ENCODE data around the gene PRKACB.

Gene PRKACB

DNA sequence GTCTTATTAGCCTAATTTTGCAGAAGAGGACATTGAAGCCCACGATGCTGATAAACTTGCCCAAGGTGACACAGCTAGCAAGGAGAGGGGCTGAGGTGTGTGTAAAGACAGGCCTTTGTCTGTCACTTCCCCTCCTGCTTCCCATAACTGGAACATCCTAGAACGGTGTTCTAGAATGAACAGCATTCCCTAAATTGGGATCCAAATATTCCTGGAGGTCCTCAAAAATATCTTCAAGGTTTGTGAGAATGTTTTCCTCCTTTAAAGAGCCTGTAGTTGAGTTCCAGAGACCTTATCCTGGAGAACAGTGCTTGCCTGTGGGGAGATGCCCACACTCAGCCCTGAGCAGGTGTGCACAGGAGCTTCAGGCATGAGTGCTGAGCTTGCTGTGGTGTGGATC lies 115.9 kb downstream of the PRKACB start:
- TF ChIP-seq TAF1 (IDR thresholded peaks at IDR 0.05; ENCODE audit: low read depth) (no peak), CEBPB (IDR thresholded peaks at IDR 0.05) (no peak), EP300 (IDR thresholded peaks at IDR 0.05; ENCODE audit: borderline replicate concordance) (no peak), NFIC (IDR thresholded peaks at IDR 0.05) (no peak), TEAD4 (IDR thresholded peaks at IDR 0.05) (no peak)
- TF ChIP-seq, protein P1, sequence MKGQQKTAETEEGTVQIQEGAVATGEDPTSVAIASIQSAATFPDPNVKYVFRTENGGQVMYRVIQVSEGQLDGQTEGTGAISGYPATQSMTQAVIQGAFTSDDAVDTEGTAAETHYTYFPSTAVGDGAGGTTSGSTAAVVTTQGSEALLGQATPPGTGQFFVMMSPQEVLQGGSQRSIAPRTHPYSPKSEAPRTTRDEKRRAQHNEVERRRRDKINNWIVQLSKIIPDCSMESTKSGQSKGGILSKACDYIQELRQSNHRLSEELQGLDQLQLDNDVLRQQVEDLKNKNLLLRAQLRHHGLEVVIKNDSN (IDR thresholded peaks at IDR 0.05) = no peak

DNA sequence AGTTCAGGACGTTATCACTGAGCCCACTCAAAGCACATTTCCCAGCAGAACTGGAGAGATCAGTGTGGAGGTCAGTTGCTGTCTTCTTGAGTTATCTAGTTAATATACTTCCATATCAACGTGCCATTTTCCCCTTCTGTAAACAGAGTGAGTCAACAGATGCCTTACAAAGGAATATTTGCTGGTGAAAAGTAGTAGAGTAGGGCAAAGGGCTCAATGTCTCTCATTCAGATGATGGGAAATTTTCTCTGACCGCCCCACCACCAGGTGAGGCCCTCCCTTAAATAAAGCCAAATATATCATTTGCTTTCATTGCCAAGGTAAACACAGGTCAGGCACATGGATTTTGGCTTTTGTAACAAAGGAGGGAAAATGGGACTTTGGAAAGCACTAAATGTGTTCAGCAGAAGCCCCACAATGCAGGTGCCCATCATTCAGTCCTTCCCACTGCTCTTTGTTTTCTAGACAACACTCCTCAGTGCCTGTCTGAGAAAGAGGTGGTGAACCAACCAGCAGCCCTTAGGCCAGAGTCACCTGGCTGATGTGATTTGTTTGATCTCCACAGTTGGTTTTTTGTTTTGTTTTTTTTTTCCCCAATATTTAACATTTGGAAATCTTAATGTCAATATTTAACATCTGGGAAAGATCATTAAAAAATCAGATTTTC lies 116.9 kb downstream of the PRKACB start:
- TF ChIP-seq TAF1 (IDR thresholded peaks at IDR 0.05; ENCODE audit: low read depth) (no peak), CREB1 (IDR thresholded peaks at IDR 0.05; ENCODE audit: low read depth) (no peak), FOXM1 (IDR thresholded peaks at IDR 0.05; ENCODE audit: borderline replicate concordance, low read depth) (no peak), NFIC (IDR thresholded peaks at IDR 0.05) (no peak), TCF12 (IDR thresholded peaks at IDR 0.05; ENCODE audit: low read depth) (no peak)
- TF ChIP-seq, protein P2, sequence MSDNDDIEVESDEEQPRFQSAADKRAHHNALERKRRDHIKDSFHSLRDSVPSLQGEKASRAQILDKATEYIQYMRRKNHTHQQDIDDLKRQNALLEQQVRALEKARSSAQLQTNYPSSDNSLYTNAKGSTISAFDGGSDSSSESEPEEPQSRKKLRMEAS (IDR thresholded peaks at IDR 0.05) = no peak
- TF ChIP-seq, protein P1 (IDR thresholded peaks at IDR 0.05) = no peak

DNA sequence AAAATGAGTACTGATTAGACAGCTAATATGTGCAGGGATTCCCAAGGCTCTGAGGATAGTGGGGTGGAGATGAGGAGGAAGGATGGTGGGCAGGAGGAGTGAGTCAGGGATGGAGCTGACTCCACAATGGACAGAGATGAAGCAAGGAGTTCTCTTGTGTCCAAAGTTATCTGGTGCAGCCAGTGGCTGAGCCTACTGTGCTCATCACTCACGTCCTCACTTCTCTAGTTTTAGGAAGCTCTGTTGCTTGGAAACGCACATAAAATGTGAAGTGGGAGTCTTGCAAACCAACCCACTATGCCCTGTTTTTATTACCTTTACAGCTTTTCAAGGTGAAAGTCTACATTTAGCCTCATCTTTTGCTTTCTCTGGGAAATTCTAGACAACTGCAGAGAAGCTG lies 120.9 kb downstream of the PRKACB start:
- TF ChIP-seq ZBTB7A (IDR thresholded peaks at IDR 0.05; ENCODE audit: low read depth) (no peak), FOXM1 (IDR thresholded peaks at IDR 0.05; ENCODE audit: borderline replicate concordance, low read depth) (no peak), CREB1 (IDR thresholded peaks at IDR 0.05; ENCODE audit: low read depth) (no peak)
- TF ChIP-seq, protein P3, sequence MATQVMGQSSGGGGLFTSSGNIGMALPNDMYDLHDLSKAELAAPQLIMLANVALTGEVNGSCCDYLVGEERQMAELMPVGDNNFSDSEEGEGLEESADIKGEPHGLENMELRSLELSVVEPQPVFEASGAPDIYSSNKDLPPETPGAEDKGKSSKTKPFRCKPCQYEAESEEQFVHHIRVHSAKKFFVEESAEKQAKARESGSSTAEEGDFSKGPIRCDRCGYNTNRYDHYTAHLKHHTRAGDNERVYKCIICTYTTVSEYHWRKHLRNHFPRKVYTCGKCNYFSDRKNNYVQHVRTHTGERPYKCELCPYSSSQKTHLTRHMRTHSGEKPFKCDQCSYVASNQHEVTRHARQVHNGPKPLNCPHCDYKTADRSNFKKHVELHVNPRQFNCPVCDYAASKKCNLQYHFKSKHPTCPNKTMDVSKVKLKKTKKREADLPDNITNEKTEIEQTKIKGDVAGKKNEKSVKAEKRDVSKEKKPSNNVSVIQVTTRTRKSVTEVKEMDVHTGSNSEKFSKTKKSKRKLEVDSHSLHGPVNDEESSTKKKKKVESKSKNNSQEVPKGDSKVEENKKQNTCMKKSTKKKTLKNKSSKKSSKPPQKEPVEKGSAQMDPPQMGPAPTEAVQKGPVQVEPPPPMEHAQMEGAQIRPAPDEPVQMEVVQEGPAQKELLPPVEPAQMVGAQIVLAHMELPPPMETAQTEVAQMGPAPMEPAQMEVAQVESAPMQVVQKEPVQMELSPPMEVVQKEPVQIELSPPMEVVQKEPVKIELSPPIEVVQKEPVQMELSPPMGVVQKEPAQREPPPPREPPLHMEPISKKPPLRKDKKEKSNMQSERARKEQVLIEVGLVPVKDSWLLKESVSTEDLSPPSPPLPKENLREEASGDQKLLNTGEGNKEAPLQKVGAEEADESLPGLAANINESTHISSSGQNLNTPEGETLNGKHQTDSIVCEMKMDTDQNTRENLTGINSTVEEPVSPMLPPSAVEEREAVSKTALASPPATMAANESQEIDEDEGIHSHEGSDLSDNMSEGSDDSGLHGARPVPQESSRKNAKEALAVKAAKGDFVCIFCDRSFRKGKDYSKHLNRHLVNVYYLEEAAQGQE (IDR thresholded peaks at IDR 0.05; ENCODE audit: low read depth) = no peak

DNA sequence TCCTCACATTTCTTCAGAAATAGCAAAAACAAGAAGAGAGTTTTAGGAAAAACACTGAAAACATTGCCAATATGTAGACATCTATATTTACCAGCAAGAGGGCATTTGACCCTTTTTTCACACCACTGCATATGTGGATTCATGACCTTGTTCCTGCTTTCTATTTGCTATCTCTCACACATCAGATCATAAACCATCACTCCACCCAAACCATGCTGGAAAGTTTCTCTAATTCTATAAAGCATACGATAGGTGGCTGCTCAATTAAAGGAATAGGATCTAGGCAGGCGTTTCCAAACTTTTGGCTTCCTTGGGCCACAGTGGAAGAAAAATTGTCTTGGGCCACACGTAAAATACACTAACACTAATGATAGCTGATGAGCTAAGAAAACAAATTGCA lies 121.8 kb downstream of the PRKACB start:
- TF ChIP-seq TAF1 (IDR thresholded peaks at IDR 0.05; ENCODE audit: low read depth) = no peak
- no peak for TF ChIP-seq CEBPB (IDR thresholded peaks at IDR 0.05)
- TF ChIP-seq, protein P2 (IDR thresholded peaks at IDR 0.05) = no peak
- TF ChIP-seq TEAD4 (IDR thresholded peaks at IDR 0.05) = no peak
- no peak for TF ChIP-seq ZBTB7A (IDR thresholded peaks at IDR 0.05; ENCODE audit: low read depth)

DNA sequence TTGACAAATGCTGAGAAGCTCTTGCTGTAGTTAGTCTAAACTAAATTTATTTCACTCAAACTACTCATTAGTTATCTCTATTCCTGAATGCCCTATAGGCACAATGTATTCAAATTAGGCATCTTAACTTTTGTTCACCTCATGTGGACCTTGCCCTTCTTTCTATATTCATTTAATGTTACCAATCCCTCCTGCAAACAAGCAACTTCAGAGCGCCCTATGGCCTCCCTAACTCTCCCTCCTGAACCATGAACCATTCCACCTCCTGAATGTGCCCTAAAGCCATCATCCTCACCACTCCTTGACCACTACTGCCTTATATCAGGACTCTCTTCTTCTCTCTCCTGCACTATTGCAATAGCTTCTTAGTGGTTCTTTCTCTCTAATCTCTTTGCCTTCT lies 122.7 kb downstream of the PRKACB start:
- TF ChIP-seq, protein P1 (IDR thresholded peaks at IDR 0.05) = no peak
- TF ChIP-seq EGR1 (IDR thresholded peaks at IDR 0.05) (no peak), CREB1 (IDR thresholded peaks at IDR 0.05; ENCODE audit: low read depth) (no peak), YY1 (IDR thresholded peaks at IDR 0.05; ENCODE audit: low read depth) (no peak), EP300 (IDR thresholded peaks at IDR 0.05; ENCODE audit: borderline replicate concordance) (no peak), NFIC (IDR thresholded peaks at IDR 0.05) (no peak)

DNA sequence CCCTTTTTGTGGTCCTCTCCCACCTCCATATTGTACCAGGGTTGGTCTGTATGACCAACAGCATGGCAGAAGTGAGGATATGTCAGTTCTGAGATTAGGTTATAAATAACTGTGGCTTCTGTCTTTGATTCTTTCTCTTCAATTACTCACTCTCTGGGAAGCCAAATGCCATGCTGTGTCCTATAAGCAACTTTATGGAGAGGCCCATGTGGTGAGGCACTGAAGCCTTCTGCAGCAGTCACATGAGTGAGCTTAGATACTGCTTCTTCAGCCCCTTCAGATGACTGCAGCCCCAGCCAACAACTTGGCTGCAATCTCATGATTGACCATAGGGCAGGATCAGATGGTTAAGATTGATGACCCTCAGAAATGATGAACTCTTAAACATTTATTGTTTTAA lies 123.4 kb downstream of the PRKACB start:
- TF ChIP-seq TCF12 (IDR thresholded peaks at IDR 0.05; ENCODE audit: low read depth) (no peak), ZBTB7A (IDR thresholded peaks at IDR 0.05; ENCODE audit: low read depth) (no peak), CEBPB (IDR thresholded peaks at IDR 0.05) (no peak), FOXM1 (IDR thresholded peaks at IDR 0.05; ENCODE audit: borderline replicate concordance, low read depth) (no peak), YY1 (IDR thresholded peaks at IDR 0.05; ENCODE audit: low read depth) (no peak), EGR1 (IDR thresholded peaks at IDR 0.05) (no peak), NFIC (IDR thresholded peaks at IDR 0.05) (no peak), CREB1 (IDR thresholded peaks at IDR 0.05; ENCODE audit: low read depth) (no peak), RAD21 (IDR thresholded peaks at IDR 0.05; ENCODE audit: low read depth) (no peak), EP300 (IDR thresholded peaks at IDR 0.05; ENCODE audit: borderline replicate concordance) (no peak), TEAD4 (IDR thresholded peaks at IDR 0.05) (no peak)
- TF ChIP-seq, protein P3 (IDR thresholded peaks at IDR 0.05; ENCODE audit: low read depth) = no peak
- TF ChIP-seq, protein P1 (IDR thresholded peaks at IDR 0.05) = no peak
- TF ChIP-seq, protein P2 (IDR thresholded peaks at IDR 0.05) = no peak

Data from Ishikawa (cell line).